Measurements from ENCODE around the gene CKAP2L. TPM values are rescaled to one million over a fixed set of nuclear protein-coding genes. Genes with fewer than 3 reads are reported as not detected.

The CKAP2L gene
- total RNA-seq, 1 donor from 2014 or later: 6.3 TPM

DNA sequence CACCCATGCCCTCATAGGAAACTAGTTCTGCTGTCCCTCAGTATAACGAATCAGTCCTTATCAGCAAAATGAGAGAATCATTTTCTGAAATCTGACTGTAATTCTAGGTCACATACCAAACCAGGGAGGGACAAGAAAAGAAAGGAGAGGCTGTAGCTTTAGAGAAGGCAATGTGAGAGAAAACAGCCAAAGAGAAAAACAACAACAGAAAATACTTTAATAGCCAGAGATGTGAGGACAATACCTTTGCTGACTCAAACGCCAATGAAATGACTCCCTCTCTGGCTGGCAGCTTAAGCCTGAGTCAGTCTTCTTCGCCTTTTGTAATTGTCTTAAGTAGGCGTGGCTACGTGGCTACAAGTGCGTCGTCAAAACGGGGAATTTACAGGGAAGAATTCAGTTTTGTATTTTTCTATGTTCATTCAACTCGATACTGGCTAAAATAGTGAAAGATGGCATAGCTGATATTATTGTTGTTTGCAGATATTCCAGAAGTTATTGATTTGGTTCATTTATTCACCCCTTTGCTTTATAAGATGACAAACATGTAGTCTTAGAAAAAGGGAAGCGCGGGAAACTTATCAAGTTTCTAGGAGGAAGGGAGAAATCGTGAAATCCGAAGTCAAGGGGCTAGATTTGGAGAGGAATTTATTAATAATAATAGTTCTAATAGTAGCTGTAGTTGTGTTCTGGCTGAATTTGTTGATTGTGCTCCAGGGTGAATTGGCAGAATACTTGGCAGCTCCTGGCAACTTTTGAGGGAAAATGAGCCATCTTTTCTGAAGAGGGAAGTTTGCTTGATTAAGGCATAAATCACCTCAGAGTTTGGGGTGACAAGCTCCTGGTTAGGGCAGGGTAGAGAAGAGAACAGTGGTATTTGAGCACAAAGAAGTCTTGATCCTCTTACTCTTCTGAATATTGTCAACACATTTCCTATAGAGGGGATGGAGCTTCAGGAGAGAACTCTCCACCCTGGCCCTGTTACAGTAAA, 20.1 kb upstream of the CKAP2L start, which contains the start of gene IL1A:
Gene IL1A (minus strand): TSS at position 295 of the 991 bp plus-strand sequence. CDS start 723 bp downstream, outside the sequence.
- Mint-ChIP-seq H3K27ac (ENCODE audit: unreplicated experiment) (no peak within 1 kb of the TSS), H3K4me3 (ENCODE audit: unreplicated experiment) (peak within 1 kb of the TSS; percentile 14)

DNA sequence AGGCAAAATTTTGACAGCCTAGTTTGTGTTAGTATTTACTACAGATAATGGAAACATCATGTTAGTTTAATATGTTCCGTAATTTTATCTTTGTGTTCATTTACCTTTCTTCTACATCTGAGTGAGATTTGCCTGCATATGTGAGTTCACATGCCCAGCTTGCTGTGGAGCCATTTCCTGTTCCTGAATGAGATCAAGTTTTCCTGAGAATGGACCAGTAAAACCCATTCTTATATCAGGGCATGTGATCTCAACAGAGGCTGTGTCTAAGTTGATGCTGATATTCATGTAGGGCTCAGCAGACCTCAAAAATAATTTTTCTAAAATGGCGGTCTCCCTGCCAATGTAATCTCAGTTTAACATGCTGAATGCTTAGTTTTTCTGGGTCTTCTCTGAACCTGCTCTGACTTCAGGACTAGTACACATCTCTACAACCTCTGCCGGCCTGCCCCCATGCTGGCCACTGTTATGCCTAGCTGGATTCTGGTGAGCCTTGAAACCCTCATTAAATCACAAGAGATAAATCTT, 18.8 kb upstream of the CKAP2L start:
- no peaks in the 10 kb centered on the region for H3K9me3 Mint-ChIP-seq (ENCODE audit: unreplicated experiment)
- TF ChIP-seq, protein P1, sequence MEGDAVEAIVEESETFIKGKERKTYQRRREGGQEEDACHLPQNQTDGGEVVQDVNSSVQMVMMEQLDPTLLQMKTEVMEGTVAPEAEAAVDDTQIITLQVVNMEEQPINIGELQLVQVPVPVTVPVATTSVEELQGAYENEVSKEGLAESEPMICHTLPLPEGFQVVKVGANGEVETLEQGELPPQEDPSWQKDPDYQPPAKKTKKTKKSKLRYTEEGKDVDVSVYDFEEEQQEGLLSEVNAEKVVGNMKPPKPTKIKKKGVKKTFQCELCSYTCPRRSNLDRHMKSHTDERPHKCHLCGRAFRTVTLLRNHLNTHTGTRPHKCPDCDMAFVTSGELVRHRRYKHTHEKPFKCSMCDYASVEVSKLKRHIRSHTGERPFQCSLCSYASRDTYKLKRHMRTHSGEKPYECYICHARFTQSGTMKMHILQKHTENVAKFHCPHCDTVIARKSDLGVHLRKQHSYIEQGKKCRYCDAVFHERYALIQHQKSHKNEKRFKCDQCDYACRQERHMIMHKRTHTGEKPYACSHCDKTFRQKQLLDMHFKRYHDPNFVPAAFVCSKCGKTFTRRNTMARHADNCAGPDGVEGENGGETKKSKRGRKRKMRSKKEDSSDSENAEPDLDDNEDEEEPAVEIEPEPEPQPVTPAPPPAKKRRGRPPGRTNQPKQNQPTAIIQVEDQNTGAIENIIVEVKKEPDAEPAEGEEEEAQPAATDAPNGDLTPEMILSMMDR (IDR thresholded peaks at IDR 0.05): no peak
- no peaks in the 10 kb centered on the region for H3K27me3 Mint-ChIP-seq (ENCODE audit: unreplicated experiment)
- peaks cover 7% of the 10 kb centered on the region for H3K4me1 Mint-ChIP-seq (ENCODE audit: unreplicated experiment)
- no peaks in the 10 kb centered on the region for H3K36me3 Mint-ChIP-seq (ENCODE audit: unreplicated experiment)
- no peak overlapping the region for H3K4me3 Mint-ChIP-seq (ENCODE audit: unreplicated experiment)
- no peak overlapping the region for H3K27ac Mint-ChIP-seq (ENCODE audit: unreplicated experiment)
- no peak for DNase-seq (ENCODE audit: extremely low spot score, unreplicated experiment)

More for the DNA sequence above, 20.1 kb upstream of the CKAP2L start, which contains the start of gene IL1A:
- Mint-ChIP-seq H3K4me1 (ENCODE audit: unreplicated experiment) (peaks cover 7% of the 10 kb centered on the region), H3K27me3 (ENCODE audit: unreplicated experiment) (no peaks in the 10 kb centered on the region), H3K9me3 (ENCODE audit: unreplicated experiment) (no peaks in the 10 kb centered on the region), H3K36me3 (ENCODE audit: unreplicated experiment) (no peaks in the 10 kb centered on the region)
- DNase-seq (ENCODE audit: extremely low spot score, unreplicated experiment): no peak
- TF ChIP-seq, protein P1 (IDR thresholded peaks at IDR 0.05): no peak

DNA sequence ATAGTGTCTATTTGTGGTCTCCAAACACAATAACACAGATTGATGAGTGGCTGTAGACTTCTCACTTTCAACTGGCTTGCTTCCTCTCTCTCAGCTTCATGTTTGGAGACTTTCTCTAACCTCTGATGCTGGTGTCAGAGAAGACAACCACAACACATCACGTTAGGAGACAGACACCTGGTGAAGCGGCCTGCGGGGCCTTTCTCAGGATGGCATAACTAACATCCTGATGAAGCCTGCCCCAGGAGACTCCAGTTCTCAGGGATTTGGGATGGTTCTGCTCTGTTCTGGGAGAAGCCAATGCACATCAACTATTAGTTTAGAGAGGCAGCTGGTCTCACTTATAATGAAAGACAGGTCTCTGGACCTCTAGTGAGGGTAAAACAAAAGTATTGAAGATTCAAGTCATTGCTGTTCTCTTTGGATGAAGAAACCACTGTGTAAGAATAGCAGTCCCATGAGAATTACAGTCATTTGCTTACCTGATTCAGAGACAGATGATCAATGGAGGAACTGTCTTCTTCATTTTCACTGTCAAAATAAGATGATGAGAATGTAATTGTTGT, 17.9 kb upstream of the CKAP2L start:
- Mint-ChIP-seq H3K9me3 (ENCODE audit: unreplicated experiment) (no peaks in the 10 kb centered on the region), H3K27ac (ENCODE audit: unreplicated experiment) (no peak overlapping the region), H3K36me3 (ENCODE audit: unreplicated experiment) (no peaks in the 10 kb centered on the region), H3K4me1 (ENCODE audit: unreplicated experiment) (peaks cover 7% of the 10 kb centered on the region), H3K4me3 (ENCODE audit: unreplicated experiment) (no peak overlapping the region), H3K27me3 (ENCODE audit: unreplicated experiment) (no peaks in the 10 kb centered on the region)
- no peak for DNase-seq (ENCODE audit: extremely low spot score, unreplicated experiment)
- TF ChIP-seq, protein P1 (IDR thresholded peaks at IDR 0.05): no peak

DNA sequence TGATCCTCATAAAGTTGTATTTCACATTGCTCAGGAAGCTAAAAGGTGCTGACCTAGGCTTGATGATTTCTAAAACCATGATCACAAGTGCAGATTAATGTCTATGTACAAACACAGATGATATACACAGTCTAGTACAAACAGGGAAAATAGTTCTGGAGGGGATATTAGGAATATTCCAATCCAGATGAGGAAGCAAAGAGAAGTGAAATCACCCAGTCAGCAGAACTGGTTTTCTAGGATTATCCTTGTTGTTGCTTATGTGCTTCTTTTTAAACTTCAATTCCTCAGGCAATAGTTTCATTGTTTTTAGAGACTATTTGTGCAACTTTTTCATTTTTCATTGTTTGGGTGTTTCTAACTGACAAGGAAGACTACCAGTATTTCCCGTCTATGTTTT, 15.2 kb upstream of the CKAP2L start:
- H3K4me3 Mint-ChIP-seq (ENCODE audit: unreplicated experiment): no peak overlapping the region
- H3K4me1 Mint-ChIP-seq (ENCODE audit: unreplicated experiment): peaks cover 7% of the 10 kb centered on the region
- no peak for DNase-seq (ENCODE audit: extremely low spot score, unreplicated experiment)
- no peaks in the 10 kb centered on the region for H3K9me3 Mint-ChIP-seq (ENCODE audit: unreplicated experiment)
- TF ChIP-seq, protein P1 (IDR thresholded peaks at IDR 0.05): no peak
- no peak overlapping the region for H3K27ac Mint-ChIP-seq (ENCODE audit: unreplicated experiment)
- H3K27me3 Mint-ChIP-seq (ENCODE audit: unreplicated experiment): no peaks in the 10 kb centered on the region
- no peaks in the 10 kb centered on the region for H3K36me3 Mint-ChIP-seq (ENCODE audit: unreplicated experiment)

DNA sequence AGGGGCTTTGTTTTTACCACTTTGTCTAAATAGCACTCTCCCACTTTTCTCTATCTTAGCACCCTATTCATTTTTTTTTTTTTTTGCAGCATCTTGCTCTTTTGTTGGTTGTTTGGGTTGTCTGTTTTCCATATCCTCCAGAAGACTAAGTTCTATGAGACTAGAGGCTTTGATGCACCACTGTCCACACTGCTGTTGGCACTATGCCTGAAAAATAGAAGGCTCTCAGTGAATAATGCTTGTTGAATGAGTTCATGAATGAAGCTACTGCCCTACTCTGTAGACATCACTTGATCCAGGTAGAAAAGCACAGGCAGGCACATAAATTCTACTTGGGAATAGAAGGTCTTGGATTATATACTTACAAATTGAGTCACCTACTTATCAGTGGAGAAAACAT, 12.6 kb upstream of the CKAP2L start:
- Mint-ChIP-seq H3K4me3 (ENCODE audit: unreplicated experiment) (no peak overlapping the region), H3K36me3 (ENCODE audit: unreplicated experiment) (no peaks in the 10 kb centered on the region), H3K4me1 (ENCODE audit: unreplicated experiment) (no peaks in the 10 kb centered on the region), H3K27me3 (ENCODE audit: unreplicated experiment) (no peaks in the 10 kb centered on the region), H3K27ac (ENCODE audit: unreplicated experiment) (no peak overlapping the region), H3K9me3 (ENCODE audit: unreplicated experiment) (no peaks in the 10 kb centered on the region)
- DNase-seq (ENCODE audit: extremely low spot score, unreplicated experiment): no peak
- TF ChIP-seq, protein P1 (IDR thresholded peaks at IDR 0.05): no peak

Data from osteocyte (in vitro differentiated cells).